ENCODE data around the gene CTDSPL.
A peak's percentile ranks its signal among the peaks of the same experiment; 100 is the strongest.

Gene CTDSPL

DNA sequence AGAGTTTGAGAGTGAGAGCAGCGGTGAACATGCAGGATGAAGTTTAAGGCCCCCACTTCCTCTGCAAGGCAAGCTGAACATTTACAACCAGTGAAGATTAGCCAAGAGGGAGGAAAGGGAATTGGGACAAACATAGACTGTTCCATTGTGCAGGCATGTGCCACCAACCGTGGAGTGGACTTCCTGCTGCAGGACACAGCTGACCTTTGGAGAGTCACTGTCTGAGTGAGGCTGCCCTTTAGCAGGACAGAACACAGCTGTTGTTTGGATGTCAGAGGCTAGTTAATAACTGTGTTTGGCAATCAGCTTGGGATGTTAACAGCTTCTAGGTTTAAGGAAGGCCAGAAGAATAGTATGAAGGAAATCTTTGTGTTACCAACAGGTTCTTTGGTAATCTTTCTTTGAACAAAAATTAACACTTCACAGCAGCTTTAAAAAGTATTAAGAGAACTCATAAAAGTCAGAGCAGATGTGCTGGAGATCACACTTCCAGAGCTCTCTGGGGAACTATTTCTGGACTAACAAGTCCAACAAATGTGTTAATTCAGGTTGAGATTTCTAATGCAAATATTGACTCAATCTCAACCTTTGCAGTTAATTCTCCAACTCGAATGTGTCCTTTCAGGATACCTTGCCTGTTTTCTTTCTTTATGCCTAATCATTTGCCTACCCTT is 31.4 kb downstream of the CTDSPL start:
- DNase-seq = no peak

DNA sequence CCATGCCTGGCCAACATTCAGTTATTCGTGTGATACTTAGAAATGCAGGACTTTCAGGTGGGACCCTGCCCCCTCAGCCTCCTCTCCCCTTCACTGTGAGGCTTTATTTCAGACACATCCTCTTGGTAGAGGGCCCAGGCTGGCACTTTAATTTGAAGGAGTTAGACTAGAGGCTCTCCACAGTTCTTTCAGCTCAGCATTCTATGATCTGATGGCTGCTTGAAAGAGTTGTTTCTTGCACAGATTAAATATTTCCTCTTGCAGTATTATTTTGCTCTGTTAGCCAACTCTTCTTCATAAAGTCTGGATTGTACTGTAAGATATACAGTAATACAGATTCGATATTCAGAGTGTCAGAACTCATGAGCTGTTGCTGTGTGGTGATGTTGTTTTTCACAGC is 35.1 kb downstream of the CTDSPL start:
- no peak for DNase-seq

DNA sequence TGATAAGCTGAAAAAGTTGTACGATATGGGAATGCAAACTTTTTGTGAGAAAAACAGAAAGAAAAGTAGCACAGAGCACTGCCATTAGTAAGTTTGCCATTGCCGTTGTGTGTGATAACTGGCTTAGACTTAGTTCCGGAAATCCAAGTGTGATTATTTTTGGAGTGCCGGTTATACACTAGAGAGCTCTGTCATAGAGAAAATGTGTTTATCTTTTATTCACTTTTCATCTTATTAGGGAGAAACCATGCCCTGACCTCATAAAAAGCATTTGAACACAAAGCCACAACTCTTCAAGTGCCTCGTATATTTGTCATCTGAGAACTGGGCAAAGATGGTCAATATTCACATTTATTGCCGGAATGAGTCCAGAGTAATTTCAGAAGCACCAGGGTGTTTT is 36.1 kb downstream of the CTDSPL start:
- DNase-seq = no peak

DNA sequence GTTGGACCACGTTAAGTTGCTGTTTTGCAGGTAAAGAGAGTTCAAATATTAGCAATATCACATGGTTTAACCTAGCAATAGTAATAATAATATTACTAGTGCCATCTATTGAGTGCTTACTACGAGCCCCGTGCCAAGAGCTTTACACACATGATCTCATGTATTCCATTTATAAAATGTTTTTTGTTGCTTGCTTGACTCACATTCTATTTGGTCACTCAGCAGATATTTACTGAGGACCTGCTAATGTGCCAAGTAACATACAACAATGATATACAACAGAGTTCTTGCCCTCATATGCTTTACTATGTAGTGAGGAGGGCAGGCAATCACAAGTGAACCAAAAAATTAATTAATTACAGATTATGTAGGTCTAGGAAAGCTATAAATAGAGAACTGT is 36.7 kb downstream of the CTDSPL start:
- DNase-seq = no peak

DNA sequence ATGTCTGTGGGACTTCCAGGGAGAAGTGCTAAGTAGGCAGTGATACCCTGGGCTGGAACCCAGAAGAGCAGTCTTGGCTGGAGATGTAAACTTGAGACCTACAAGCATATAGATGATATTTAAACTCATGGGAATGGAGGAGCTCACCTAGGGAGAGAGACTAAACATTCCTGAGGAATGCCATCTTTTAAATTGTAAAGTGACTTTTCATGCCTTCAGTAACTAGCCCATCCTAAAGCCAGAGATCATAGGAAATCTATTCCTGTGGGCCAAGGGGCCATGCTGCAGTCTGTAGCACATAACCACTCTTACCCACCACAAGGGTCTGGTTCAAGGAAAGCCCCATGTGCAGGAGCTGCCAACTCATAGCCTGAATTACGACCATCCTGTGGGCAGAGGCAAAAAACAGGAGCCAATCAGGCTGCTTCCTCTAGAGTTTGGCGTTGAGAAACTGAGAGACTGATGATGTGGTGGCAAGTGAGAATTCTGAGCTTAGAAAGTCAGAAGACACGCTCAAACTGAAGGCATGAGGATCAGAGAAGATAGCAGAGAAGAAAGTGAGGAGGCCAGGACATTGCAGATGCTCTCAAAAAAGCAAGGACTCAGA is 37.5 kb downstream of the CTDSPL start:
- DNase-seq = no peak

DNA sequence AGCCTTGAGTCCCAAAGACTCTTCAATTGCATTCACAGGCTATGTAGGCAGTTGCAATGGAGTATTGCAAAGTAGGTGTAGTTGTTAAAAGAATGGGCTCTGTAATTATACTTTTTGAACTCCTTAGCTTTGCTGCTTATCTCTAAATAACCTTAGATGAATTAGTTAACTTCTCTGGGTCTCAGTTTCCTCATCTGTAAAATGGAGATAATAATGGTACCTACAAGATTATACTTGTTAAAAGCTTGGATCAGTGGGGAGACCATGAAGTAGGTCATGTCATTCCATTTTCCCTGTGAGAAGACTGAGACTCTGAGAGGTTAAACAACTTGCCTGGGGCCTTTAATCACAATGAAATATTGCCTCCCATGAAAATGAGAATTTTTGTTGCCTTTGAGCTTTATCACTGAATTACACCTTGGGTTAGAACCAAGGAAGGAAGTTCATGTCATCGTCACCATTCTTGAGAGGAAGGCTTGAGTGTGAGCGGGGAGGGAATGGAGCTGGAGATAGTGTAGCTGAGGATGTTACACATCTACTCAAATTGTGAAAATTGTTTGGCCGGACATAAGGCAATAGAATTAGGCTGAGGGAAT is 38.1 kb downstream of the CTDSPL start:
- DNase-seq = no peak

DNA sequence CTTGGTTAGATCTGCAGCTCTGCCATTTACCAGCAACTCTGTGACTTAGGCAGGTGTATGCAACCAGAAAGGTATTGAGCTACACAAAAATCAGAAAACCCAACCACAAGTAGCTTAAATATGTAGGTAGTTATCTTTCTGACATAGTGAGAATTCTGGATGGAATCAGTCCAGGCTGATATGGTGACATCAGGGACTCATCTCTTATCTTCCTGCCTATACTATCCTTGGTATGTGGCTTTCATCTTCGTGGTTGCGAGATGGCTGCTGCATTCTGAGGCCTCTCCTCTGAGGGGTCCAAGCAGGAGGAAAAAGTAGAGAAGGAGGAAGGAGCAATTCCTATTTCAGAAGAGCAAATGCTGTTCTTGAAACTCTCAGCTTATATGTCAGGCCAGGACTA is 40.0 kb downstream of the CTDSPL start:
- DNase-seq = no peak

DNA sequence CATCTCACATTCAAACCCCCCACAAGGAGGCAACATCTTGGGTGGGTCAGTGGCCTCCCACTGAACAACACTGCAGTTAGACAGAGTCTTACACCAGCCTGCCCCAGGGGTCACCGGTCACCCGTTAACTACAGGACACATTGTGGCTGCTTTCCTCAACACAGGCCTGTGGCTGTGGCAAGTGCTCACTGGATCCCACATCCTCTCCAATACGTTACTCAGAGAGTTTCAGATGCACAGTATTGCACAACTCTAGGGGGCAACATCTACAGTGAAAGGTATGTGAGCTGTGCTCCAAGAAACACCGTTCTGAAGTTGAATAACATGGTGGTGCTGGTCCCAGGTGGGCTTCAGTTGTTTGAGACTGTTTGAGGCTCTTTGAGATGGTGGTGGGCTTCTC is 41.0 kb downstream of the CTDSPL start:
- no peak for DNase-seq

DNA sequence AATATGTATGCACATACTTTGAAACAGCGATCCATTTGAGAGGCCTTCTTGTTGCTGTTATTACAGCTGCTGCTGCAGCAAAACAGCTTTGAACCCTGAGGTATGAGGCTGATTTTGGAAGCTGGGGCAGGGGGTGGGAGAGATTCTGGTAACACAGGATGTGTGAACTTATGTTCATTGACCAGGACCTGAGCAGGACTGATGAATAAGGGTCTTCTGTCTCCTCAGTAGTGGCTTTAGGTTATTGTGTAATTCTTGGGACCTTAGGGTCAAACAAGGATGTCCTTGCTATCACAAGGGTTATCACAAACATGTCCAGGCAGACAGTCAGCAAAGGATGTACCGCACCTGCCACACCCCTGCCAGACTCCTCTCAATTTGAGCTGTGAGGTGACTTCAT is 41.6 kb downstream of the CTDSPL start:
- DNase-seq = no peak

DNA sequence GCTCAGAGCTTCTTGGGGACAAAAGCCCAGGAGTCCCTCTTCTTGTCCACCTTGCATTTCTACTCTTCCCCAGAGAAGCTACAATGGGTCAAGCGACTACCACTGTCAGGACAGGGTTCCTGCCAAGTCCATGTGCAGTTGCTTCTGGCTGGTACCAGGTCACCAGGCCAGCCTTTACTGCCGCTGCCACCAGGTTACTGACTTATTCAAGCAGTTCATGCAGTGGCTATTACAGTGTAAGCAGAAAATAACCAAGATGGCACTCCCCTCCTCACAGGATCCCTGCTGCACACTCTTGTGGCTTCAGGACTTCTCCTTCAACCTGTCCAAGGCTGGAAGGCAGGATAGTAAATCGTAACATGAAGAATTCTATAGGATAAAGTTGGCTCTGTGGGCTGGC is 42.1 kb downstream of the CTDSPL start:
- no peak for DNase-seq

DNA sequence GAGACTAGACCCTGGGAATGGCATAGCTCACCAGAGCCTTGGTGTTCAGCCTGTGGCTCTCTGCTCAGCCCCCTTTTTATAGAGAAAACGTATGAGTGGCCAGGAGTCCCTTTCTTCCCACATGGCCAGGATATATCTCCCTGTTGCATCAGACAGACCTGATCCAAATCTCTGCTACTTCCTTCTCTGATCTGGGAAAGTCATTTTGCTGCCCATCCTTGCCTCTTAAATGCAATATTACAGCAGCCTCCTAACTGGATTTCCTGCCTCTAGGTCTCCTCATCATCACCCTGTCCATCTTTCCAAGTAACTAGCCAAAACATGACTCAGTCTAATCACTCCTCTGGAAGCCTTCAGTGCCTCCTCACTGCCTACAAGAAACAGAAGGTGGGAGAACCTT is 42.9 kb downstream of the CTDSPL start:
- DNase-seq = no peak

DNA sequence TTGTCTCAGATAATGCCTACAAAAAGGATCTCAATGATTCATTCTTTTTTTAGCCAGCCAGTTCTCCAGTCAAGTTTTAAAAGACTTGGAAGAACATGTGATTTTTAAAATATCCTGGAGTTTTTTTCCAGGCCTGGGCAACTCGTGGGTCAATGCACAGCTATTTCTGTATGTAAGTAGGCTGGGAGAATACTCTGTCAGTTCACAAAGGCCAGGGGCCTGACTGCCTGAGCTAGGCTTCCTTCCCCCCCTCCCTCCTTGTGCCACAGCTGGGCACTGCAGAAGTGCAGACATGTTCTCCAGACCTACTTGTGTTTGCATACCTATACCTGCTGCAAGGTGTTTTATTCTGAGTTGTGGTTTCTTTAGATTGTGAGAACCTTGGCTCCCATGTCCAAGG is 43.7 kb downstream of the CTDSPL start:
- no peak for DNase-seq

DNA sequence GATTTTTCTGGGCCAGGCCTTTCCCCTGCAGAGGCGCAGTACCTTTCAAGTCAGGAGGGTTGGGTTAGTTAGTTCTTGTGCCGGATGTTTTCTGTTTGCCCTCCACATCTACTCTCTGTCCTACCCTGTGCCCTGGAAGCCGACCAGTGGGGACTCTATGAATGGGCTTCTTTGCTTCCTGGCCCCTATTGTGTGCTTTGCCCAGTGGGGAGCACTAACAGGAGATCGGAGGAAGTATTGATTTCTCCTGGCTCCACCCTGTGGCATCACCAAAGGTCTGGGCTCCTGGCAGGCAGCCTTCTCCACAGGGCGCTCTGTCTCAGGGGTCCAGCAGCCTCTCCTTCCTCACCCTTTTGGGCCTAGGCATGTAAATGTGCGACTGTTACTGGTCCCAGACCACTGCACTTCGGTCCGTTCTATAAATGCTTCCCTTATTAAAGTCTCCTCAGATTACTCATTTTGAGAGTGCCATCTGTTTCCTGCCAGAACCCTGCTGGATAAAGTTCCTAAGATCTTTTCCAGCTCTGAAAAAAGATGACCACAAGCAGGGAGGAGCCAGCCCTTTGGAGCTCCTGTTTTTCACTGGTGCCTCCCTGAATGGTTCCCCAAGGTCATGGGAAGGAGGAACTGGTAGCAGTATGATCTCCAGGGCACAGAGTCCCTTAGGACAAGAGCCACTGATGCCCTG is 44.5 kb downstream of the CTDSPL start:
- peak in 1 of 2 experiments; percentile 29 for DNase-seq

DNA sequence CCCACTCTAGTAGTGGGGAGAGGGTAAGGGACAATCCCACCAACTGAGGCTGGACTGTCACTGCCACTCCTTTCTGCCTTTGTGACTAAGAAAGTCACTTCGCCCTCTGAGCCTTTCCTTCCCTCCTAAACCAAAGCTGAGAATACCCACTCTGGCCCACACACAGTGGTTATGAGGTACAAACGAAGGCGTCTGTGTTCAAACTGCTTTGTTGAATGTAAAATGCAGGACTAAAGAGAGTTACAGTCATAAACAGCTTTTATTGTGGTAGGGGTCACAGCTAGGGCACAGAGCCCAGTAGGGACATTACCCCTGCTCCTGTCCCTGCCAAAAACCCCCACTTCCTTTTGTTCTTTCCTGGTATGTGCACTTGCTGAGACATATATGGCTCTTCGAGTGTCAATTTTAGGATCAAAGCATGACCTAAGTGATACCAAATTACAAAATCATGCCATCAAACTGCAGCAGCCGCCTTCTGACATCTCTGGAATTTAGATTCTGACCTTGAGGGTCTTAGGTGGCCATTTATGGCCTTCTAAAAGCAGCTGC is 45.1 kb downstream of the CTDSPL start:
- DNase-seq = no peak

DNA sequence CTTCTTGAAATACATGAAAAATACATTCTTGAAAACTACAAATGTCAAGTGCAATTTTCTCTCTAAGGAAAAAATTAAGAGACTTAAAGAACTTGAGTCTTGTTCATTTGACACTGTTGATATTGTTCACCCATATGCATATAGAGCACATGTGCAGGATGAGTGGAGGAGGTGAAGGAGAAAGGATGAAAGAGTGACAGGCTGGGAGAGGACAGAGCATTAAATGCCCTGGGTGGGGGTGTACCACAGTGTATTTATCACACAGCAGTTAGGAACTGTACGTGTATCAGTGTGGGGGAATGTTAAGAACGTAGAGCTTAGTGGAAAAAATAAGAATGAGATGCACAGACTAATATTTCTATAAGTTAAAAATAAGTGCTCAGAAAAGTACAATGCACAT is 45.7 kb downstream of the CTDSPL start:
- DNase-seq = no peak

DNA sequence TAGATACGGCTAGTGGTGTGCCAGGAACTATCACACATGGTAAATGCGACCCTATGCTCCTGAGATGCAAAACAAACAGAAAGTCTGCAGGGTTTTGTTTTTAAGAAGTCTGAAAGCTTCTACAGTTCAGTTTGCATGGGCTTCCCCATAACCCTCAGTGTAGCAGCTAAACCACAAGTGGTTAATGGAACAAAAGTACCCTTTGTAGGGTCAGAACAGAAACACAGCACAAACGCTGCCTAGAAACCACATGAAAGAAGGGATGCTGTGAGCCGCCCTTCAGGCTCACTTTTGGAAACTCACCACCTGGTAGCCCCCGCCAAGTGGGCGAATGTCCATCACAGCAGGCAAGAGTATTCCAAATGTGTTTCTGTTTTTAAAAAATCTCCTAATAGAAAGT is 46.2 kb downstream of the CTDSPL start:
- peak in 1 of 2 experiments; percentile 9 for DNase-seq

DNA sequence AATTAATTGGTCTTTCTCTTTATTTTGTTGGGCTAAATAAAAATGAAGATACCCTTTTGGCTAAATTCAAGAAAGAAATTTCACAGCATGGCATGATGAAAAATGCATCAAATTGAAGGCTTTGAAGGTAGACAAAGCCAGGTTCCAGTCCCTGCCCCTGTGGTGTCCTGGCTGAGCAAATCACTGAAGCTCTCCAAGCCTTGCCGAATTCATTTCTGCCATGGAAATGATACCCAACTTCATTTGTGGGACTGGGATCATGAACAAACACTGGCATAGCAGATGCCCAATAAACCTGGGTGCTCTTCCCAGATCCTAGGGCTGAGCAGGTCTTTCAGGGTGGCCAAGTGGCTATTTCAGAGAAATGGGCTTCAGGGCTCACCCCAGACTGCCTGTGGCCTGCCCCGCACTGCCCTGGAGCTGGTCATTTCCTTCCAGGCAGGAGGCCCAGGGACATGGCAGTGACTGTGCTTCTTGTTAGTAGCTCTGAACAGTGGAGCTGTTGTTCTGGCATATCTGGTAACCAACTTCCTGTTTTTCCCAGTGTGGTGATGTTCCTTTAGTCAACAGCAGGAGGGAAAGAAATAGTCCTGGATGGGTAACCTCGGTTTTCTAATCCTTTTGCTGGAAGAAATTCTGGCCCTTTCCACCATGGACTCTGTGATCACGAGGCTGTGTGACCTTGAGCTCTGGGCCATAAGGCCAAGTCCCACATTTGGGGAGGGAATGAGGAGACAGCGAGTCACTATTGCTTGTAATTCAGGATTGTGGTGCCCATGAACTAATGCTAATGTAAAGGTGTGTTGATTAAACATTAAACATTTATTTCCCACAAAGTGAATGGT is 47.6 kb downstream of the CTDSPL start:
- DNase-seq = no peak

DNA sequence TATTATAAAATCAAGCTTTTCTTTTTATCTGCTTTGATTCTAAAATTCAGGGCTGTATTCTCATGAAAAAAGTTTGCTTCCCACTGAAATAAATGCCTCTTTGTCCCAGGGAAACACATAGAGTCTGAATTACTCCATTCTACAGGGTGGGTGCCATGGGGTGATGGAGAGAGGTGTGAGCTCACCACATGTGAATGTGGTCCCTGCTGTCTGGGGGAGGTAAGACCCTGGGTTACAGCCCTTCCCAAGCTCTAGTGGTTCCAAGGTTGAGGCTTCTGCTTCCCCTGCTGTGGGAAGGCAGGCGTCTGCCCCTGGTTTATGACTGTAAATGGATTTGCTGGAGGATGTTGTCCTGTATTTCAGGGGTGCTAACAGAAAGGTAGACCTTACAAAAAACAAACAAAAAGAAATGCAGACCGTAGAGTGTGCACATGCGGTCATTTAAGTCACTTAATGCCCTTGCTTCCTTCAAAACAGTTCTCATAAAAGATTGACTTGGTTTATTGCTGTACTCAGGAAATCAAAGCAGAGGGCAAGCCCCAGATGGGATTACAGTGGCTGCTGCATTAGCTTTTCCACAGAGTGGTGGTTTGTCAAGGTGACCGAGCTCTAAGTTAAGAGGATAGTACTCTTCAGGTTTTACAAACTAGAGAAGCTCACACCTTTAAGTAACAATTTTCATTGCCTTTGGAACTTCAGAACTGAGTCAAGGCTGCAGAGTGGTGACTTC is 49.2 kb downstream of the CTDSPL start:
- no peak for DNase-seq

DNA sequence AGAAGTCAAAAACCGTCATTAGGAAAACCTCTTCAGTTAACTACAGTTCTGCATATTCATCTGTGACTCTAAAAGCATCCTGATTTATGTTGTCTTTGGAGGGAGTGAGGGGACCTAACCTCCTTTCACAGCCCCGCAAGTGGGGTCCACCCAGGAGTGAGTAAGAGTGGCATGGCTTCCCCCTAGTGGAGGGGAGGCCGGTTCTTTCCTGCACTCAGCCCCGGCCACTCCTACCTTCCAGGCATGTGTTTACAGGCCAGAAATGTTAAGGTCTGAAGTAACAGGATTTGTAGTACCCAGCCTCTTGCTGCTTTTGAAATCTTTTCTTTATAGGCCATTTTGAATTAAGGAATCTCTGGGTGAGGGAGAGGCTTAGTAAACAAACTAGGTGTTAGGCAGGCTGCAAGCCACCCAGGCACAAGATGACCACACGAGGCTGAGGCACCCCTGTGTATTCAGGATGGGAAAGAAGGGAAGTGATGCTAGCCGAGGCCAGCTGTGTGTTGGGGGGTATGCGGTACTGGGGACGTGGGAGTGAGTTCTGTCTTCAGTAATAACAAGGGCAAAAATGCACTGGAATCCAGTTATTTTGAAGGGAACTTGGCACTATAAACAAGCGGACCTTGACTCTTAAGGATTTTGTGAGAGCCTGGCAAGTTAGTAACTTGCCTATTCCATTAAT is 50.5 kb downstream of the CTDSPL start:
- no peak for DNase-seq

DNA sequence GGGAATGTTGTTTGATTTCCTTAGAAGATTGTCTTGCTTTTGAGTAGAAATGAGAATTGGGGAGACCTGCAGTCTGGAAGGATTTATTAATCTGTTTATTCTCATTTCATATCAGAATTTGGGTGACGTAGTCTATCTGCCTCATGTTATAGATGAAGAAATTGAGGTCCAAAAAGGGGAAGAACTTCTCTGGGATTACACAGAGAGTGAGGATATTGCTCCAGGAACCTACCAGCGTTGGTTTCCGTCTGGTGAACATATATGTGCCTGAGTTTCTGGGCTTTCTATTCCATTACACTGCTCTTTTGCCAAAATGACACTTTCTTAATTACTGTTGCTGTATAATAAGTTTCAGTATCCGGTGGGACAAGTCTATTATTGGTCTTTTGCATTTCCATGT is 51.8 kb downstream of the CTDSPL start:
- no peak for DNase-seq

DNA sequence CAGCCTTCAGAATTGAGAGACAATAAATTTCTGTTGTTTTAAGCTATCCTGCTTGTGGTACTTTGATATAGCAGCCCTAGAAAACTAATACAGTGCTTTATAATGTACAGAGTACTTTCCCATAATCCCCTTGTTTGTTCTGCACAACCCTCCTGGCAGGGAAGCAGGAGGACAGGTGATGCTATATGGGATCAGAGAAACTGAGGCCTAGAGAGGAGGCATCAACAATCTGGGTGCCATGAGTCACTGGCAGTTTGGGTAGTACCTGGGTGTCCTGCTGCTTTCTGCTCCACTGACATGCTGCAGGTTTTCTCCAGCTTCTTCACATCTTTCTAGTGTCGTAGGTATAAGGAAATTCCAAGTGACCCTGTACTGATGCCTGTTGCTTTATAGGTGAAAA is 55.0 kb downstream of the CTDSPL start:
- DNase-seq = no peak

DNA sequence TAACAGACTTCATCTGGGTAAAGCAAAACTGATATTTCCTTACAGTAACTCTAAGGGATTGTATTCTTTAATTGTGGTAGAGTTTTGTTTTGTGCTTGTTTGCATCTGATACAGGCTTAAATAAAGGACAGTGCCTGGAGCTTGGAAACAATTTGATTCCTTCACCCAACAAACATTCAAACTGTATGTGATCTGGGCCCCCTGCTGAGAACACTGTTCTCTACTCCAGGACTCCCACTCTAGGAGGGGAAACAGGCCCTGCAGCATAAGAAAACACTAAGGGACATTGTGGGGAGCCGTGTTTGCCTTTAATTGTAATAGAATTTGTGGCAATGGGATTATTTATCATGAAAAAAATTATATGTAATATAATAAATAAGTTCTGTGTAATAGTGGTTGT is 56.9 kb downstream of the CTDSPL start:
- no peak for DNase-seq

Measured in NCI-H446 (cell line).